CD14-positive monocyte (primary cell): ENCODE measurements around the gene ZFP91. TPM values are rescaled to one million over a fixed set of nuclear protein-coding genes. Genes with fewer than 3 reads are reported as not detected.

Experiments used
- DNase-seq, 3 donors: peaks; one replicate each; pipeline ENCODE4 v3.0.0-alpha.2; 2011 to 2022
- H2AFZ ChIP-seq: 2 replicates; pipeline ENCODE4 v1.6.0; 2012; ENCODE audit warnings: mild to moderate bottlenecking, low read depth, low read length, inconsistent platforms; ENCODE audit not compliant: insufficient read depth, poor library complexity, severe bottlenecking
- H3K27ac ChIP-seq, 2 donors: 1 replicate in 1 of 2; 2 replicates in 1 of 2; pipeline ENCODE4 v1.5.1; 2012 to 2013; ENCODE audit warnings: low read length in 2 of 2, control low read depth in 1 of 2, inconsistent platforms in 1 of 2, low read depth in 1 of 2, mild to moderate bottlenecking in 1 of 2
- H3K27me3 ChIP-seq, 2 donors: one replicate each; pipeline versions ENCODE4 v1.6.0 to v1.6.1; 2011 to 2013; ENCODE audit warnings: low read length in 2 of 2; ENCODE audit not compliant: control insufficient read depth in 2 of 2, insufficient read depth in 2 of 2
- H3K36me3 ChIP-seq, 2 donors: replicated peaks in 1 of 2; 1 replicate in 1 of 2; 2 replicates in 1 of 2; pipeline versions ENCODE4 v1.5.1 to v1.6.1; 2012 to 2013; ENCODE audit warnings: low read length in 2 of 2, control low read depth in 1 of 2, inconsistent platforms in 1 of 2, mild to moderate bottlenecking in 1 of 2; ENCODE audit not compliant: insufficient read depth in 2 of 2, control insufficient read depth in 1 of 2
- H3K4me1 ChIP-seq, 2 donors: 1 replicate in 1 of 2; 2 replicates in 1 of 2; pipeline versions ENCODE4 v1.5.1 to v1.6.1; 2012 to 2013; ENCODE audit warnings: low read length in 2 of 2, control low read depth in 1 of 2, inconsistent platforms in 1 of 2, mild to moderate bottlenecking in 1 of 2, moderate library complexity in 1 of 2; ENCODE audit not compliant: insufficient read depth in 2 of 2, control insufficient read depth in 1 of 2
- H3K4me2 ChIP-seq: replicated peaks from 2 replicates; pipeline ENCODE3; 2012; ENCODE audit warnings: low read length, moderate library complexity, mild to moderate bottlenecking; ENCODE audit not compliant: poor library complexity, severe bottlenecking; ENCODE audit errors: extremely low read depth
- H3K4me3 ChIP-seq, 3 experiments: fragments of 200-600 bp in 1 of 3; sonication (generic) in 1 of 3; replicated peaks in 1 of 3; 1 replicate in 2 of 3; 2 replicates in 1 of 3; pipeline ENCODE4 v1.5.1; 2011 to 2013; ENCODE audit warnings: low read length in 3 of 3, mild to moderate bottlenecking in 3 of 3, control low read depth in 2 of 3, low read depth in 2 of 3, inconsistent platforms in 1 of 3, moderate library complexity in 1 of 3
- H3K79me2 ChIP-seq: 2 replicates; pipeline ENCODE4 v1.6.0; 2012; ENCODE audit warnings: mild to moderate bottlenecking, control low read depth, inconsistent platforms, low read length, moderate library complexity; ENCODE audit not compliant: insufficient read depth
- H3K9ac ChIP-seq: 2 replicates; pipeline ENCODE4 v1.6.0; 2017; ENCODE audit warnings: low read length, mild to moderate bottlenecking; ENCODE audit not compliant: insufficient read depth, poor library complexity, severe bottlenecking
- H3K9me3 ChIP-seq, 2 donors: replicated peaks in 1 of 2; 1 replicate in 1 of 2; 2 replicates in 1 of 2; pipeline versions ENCODE4 v1.5.1 to v1.6.1; 2012 to 2013; ENCODE audit warnings: low read length in 2 of 2, control low read depth in 1 of 2; ENCODE audit not compliant: control insufficient read depth in 1 of 2, insufficient read depth in 1 of 2
- H4K20me1 ChIP-seq: 2 replicates; pipeline ENCODE4 v1.6.0; 2012; ENCODE audit warnings: mild to moderate bottlenecking, low read length, control low read depth, moderate library complexity; ENCODE audit not compliant: insufficient read depth
- H3K27ac Mint-ChIP-seq, 7 donors: one replicate each; pipeline ENCODE4 v1.8.0; 2020; ENCODE audit warnings: mild to moderate bottlenecking in 7 of 7, mixed read lengths in 7 of 7, moderate library complexity in 6 of 7, inconsistent platforms in 2 of 7
- H3K27me3 Mint-ChIP-seq, 3 donors: one replicate each; pipeline ENCODE4 v1.8.0; 2021 to 2022; ENCODE audit warnings: low read depth in 3 of 3, mild to moderate bottlenecking in 3 of 3, mixed read lengths in 3 of 3, moderate library complexity in 3 of 3, inconsistent platforms in 1 of 3
- H3K36me3 Mint-ChIP-seq, 2 donors: one replicate each; pipeline ENCODE4 v1.8.0; 2020; ENCODE audit warnings: mixed read lengths in 2 of 2, inconsistent platforms in 1 of 2, mild to moderate bottlenecking in 1 of 2
- H3K4me1 Mint-ChIP-seq: one replicate; pipeline ENCODE4 v1.8.0; 2020; ENCODE audit warnings: mild to moderate bottlenecking, mixed read lengths
- H3K4me3 Mint-ChIP-seq, 2 donors: one replicate each; pipeline ENCODE4 v1.8.0; 2020; ENCODE audit warnings: mild to moderate bottlenecking in 2 of 2, mixed read lengths in 2 of 2, moderate library complexity in 1 of 2
- H3K9me3 Mint-ChIP-seq, 7 donors: one replicate each; pipeline ENCODE4 v1.8.0; 2020 to 2022; ENCODE audit warnings: mixed read lengths in 7 of 7, mild to moderate bottlenecking in 6 of 7, moderate library complexity in 6 of 7, inconsistent platforms in 2 of 7
- WGBS: methylation state at CpG from one replicate; pipeline ENCODE4 v1.1.5; 2013; ENCODE audit warnings: missing lambda C conversion rate; ENCODE audit not compliant: insufficient coverage; 5-methylcytosine and 5-hydroxymethylcytosine counted together
- intact Hi-C, 2 donors: fragments of 100-400 bp; cut with micrococcal nuclease; formaldehyde crosslinking; loops; one replicate each; pipeline versions ENCODE4 v1.15.0 to v1.15.1; 2023
- polyA plus RNA-seq, 3 donors: library from polyadenylated mRNA; depleted of rRNA in 1 of 3; unstranded in 2 of 3; stranded (reverse) in 1 of 3; fragments of 300-500 nt in 2 of 3; fragments of >200 nt in 1 of 3; fragmentation: Illumina TruSeq in 2 of 3; gene quantifications; 1 replicate in 2 of 3; 2 replicates in 1 of 3; pipeline ENCODE4 v1.2.3, GENCODE V29; 2012 to 2021
- TF ChIP-seq, protein P1 (sequence below): fragments of 200-600 bp; IDR thresholded peaks from one replicate; pipeline ENCODE4 v1.8.0; 2022; ENCODE audit warnings: antibody characterized with exemption, mild to moderate bottlenecking

Gene ZFP91
- polyA plus RNA-seq, 3 donors = 8.0 to 15.8 (median 8.3) TPM

DNA sequence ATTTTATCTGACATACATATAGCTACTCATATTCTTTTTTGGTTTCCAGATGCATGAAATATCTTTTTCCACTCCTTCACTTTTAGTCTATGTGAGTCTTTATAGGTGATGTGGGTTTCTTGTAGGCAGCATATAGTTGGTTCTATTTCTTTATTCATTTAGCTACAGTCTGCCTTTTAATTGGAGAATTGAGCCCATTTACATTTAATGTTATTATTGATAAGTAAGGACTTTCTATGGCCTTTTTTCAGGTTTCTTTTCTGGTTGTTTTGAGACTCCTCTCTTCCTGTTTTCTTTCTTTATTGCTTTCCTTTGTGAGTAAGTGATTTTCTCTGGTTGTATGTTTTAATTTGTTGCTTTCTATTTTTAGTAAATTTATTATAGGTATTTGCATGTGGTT is 70.8 kb downstream of the ZFP91 start:
- H3K27me3 ChIP-seq = no peaks in the 10 kb centered on the region
- no peak overlapping the region for H3K4me3 ChIP-seq
- no peak overlapping the region for H3K27ac Mint-ChIP-seq
- no peak overlapping the region for H2AFZ ChIP-seq
- DNase-seq = no peak
- no peaks in the 10 kb centered on the region for H3K79me2 ChIP-seq
- H3K27me3 Mint-ChIP-seq = peaks cover 0 to 4% (median 0%) of the 10 kb centered on the region in 3 donors
- H3K9me3 Mint-ChIP-seq = peaks cover 0 to 19% (median 13%) of the 10 kb centered on the region in 7 donors
- H3K4me1 ChIP-seq = no peaks in the 10 kb centered on the region
- no peaks in the 10 kb centered on the region for H3K36me3 Mint-ChIP-seq
- no peak overlapping the region for H3K4me3 Mint-ChIP-seq
- H3K9me3 ChIP-seq = peaks cover 8 to 9% of the 10 kb centered on the region in 2 donors
- H3K27ac ChIP-seq = no peak overlapping the region
- no peak overlapping the region for H3K9ac ChIP-seq
- H3K4me2 ChIP-seq = no peak overlapping the region
- H3K4me1 Mint-ChIP-seq = peaks cover 4% of the 10 kb centered on the region
- H4K20me1 ChIP-seq = no peaks in the 10 kb centered on the region
- no peaks in the 10 kb centered on the region for H3K36me3 ChIP-seq
- TF ChIP-seq, protein P1, sequence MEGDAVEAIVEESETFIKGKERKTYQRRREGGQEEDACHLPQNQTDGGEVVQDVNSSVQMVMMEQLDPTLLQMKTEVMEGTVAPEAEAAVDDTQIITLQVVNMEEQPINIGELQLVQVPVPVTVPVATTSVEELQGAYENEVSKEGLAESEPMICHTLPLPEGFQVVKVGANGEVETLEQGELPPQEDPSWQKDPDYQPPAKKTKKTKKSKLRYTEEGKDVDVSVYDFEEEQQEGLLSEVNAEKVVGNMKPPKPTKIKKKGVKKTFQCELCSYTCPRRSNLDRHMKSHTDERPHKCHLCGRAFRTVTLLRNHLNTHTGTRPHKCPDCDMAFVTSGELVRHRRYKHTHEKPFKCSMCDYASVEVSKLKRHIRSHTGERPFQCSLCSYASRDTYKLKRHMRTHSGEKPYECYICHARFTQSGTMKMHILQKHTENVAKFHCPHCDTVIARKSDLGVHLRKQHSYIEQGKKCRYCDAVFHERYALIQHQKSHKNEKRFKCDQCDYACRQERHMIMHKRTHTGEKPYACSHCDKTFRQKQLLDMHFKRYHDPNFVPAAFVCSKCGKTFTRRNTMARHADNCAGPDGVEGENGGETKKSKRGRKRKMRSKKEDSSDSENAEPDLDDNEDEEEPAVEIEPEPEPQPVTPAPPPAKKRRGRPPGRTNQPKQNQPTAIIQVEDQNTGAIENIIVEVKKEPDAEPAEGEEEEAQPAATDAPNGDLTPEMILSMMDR = no peak
- intact Hi-C loops = loop anchor here in 1 of 2 donors (2.0 to 10.0 kb wide), 3 partner anchors 139 to 415 kb away; no protein-coding TSS in a partner anchor

DNA sequence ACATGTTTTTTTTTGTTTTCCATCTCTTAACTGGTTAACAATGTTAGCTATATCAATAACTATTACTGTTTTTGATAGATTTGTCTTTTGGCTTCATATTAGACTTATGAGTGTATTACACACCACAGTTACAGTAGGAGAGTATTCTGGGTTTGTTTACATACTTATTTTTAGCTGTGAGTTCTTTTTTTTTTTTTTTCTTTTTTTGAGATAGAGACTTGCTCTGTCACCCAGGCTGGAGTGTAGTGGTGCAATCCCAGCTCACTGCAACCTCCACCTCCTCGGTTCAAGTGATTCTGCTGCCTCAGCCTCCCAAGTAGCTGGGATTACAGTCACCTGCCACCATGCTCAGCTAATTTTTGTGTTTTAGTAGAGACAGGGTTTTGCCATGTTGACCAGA is 71.6 kb downstream of the ZFP91 start:
- Histone ChIP-seq H4K20me1 (no peaks in the 10 kb centered on the region), H3K4me1 (no peaks in the 10 kb centered on the region), H3K27me3 (no peaks in the 10 kb centered on the region), H3K9ac (no peak overlapping the region), H3K4me2 (no peak overlapping the region), H3K27ac (no peak overlapping the region), H3K4me3 (no peak overlapping the region), H3K36me3 (no peaks in the 10 kb centered on the region), H2AFZ (no peak overlapping the region), H3K9me3 (peaks cover 5% of the 10 kb centered on the region in 2 donors), H3K79me2 (no peaks in the 10 kb centered on the region)
- intact Hi-C loops = loop anchor here in 1 of 2 donors (2.0 to 10.0 kb wide), 3 partner anchors 138 to 414 kb away; no protein-coding TSS in a partner anchor
- no CpG with 5 or more reads among the region's 1 CpG for WGBS
- Mint-ChIP-seq H3K4me3 (no peak overlapping the region), H3K36me3 (no peaks in the 10 kb centered on the region), H3K4me1 (peaks cover 4% of the 10 kb centered on the region), H3K27ac (no peak overlapping the region), H3K9me3 (peaks cover 0 to 16% (median 11%) of the 10 kb centered on the region in 7 donors), H3K27me3 (peaks cover 0 to 3% (median 0%) of the 10 kb centered on the region in 3 donors)
- no peak for DNase-seq
- TF ChIP-seq, protein P1 = no peak
